ENCODE results near the gene HDAC10.

- TF ChIP-seq POLR2A (IDR thresholded peaks at IDR 0.05) (no peak), POLR2AphosphoS5 (IDR thresholded peaks at IDR 0.05) (no peak)
- TF ChIP-seq, protein P1, sequence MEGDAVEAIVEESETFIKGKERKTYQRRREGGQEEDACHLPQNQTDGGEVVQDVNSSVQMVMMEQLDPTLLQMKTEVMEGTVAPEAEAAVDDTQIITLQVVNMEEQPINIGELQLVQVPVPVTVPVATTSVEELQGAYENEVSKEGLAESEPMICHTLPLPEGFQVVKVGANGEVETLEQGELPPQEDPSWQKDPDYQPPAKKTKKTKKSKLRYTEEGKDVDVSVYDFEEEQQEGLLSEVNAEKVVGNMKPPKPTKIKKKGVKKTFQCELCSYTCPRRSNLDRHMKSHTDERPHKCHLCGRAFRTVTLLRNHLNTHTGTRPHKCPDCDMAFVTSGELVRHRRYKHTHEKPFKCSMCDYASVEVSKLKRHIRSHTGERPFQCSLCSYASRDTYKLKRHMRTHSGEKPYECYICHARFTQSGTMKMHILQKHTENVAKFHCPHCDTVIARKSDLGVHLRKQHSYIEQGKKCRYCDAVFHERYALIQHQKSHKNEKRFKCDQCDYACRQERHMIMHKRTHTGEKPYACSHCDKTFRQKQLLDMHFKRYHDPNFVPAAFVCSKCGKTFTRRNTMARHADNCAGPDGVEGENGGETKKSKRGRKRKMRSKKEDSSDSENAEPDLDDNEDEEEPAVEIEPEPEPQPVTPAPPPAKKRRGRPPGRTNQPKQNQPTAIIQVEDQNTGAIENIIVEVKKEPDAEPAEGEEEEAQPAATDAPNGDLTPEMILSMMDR (IDR thresholded peaks at IDR 0.05) = no peak
These were observed 39.9 kb downstream of the HDAC10 start for GRCh38 chr22:50211147-50211546.
